PFSK-1 (cell line): Measurements from ENCODE around the gene NTN1.

ENCODE experiments used
- FOXP2 ChIP-seq: optimal IDR thresholded peaks from 2 replicates; pipeline ENCODE3; 2011; ENCODE audit warnings: borderline replicate concordance, control low read depth, inconsistent platforms; ENCODE audit not compliant: insufficient read depth; ENCODE audit errors: extremely low read length, extremely low read depth
- POLR2AphosphoS5 ChIP-seq: IDR thresholded peaks from 2 replicates; pipeline ENCODE4 v1.6.1; 2012; ENCODE audit warnings: low read depth, mild to moderate bottlenecking, control low read depth, low read length, moderate library complexity
- REST ChIP-seq, 2 experiments: IDR thresholded peaks; 2 replicates each; pipeline versions ENCODE4 v1.6.1 to v1.8.0; 2011 to 2012; ENCODE audit warnings: low read depth in 2 of 2, low read length in 2 of 2, control low read depth in 1 of 2, inconsistent platforms in 1 of 2, mild to moderate bottlenecking in 1 of 2, moderate library complexity in 1 of 2; ENCODE audit not compliant: insufficient read depth in 1 of 2
- SIN3A ChIP-seq: IDR thresholded peaks from 2 replicates; pipeline ENCODE4 v1.6.1; 2012; ENCODE audit warnings: mild to moderate bottlenecking, low read length, moderate library complexity, borderline replicate concordance; ENCODE audit not compliant: insufficient read depth
- TAF1 ChIP-seq: IDR thresholded peaks from 2 replicates; pipeline ENCODE4 v1.6.1; 2012; ENCODE audit warnings: low read length, control low read depth, borderline replicate concordance; ENCODE audit not compliant: insufficient read depth

DNA sequence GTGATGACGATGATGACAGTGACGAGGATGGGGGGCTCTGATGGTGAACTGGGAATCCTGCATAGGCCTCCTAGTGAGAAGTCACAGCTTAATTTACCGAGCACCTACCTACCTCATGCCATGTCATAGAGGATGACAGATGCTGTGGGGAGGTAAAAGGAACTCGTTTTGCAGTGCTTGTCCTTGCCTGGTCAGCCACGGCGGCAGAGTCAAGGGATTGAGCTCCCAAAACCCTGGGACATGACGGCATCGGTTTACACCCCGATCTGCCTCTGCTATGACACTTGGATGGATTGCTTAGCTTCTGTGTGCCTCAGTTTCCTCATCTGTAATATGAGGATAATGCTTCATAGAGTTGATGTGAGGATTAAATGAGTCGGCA is 103.2 kb downstream of the NTN1 start:
- TF ChIP-seq TAF1 (no peak), POLR2AphosphoS5 (no peak), REST (IDR thresholded peaks at IDR 0.05; ENCODE audit: insufficient read depth in 1 of 2, low read depth in 2 of 2, low read length in 2 of 2) (no peak), FOXP2 (no peak), SIN3A (no peak)
